GM12875 (cell line): Measurements from ENCODE around the gene CFAP54.

Experiments
- H3K4me3 ChIP-seq: one replicate; pipeline ENCODE4 v1.5.1; 2011; ENCODE audit warnings: low read depth, low read length, control low read depth
- CTCF ChIP-seq: IDR thresholded peaks from 2 replicates; pipeline ENCODE4 v1.5.1; 2011; ENCODE audit warnings: low read depth, mild to moderate bottlenecking, control low read depth, inconsistent platforms, low read length, moderate library complexity, borderline replicate concordance; ENCODE audit not compliant: insufficient read depth

CFAP54 gene

GRCh38 chr12:96502477-96502876 is 13.1 kb downstream of the CFAP54 start:
- no peak overlapping the region for H3K4me3 ChIP-seq
- TF ChIP-seq CTCF: no peak

- no peak for TF ChIP-seq CTCF
- H3K4me3 ChIP-seq: no peak overlapping the region
Observed at GRCh38 chr12:96502949-96503532, 13.7 kb downstream of the CFAP54 start.

GRCh38 chr12:96503976-96504375 is 14.6 kb downstream of the CFAP54 start:
- no peak overlapping the region for H3K4me3 ChIP-seq
- no peak for TF ChIP-seq CTCF

- no peak for TF ChIP-seq CTCF
- no peak overlapping the region for H3K4me3 ChIP-seq
Observed at GRCh38 chr12:96506776-96507175, 17.4 kb downstream of the CFAP54 start.

- no peak overlapping the region for H3K4me3 ChIP-seq
- TF ChIP-seq CTCF: no peak
Observed at GRCh38 chr12:96510306-96510764, 21.0 kb downstream of the CFAP54 start.

- TF ChIP-seq CTCF: no peak
- no peak overlapping the region for H3K4me3 ChIP-seq
Observed at GRCh38 chr12:96513166-96513565, 23.8 kb downstream of the CFAP54 start.

- H3K4me3 ChIP-seq: no peak overlapping the region
- no peak for TF ChIP-seq CTCF
Observed at GRCh38 chr12:96513681-96514080, 24.3 kb downstream of the CFAP54 start.
